ENCODE measurements around the gene CARD11.

DNA sequence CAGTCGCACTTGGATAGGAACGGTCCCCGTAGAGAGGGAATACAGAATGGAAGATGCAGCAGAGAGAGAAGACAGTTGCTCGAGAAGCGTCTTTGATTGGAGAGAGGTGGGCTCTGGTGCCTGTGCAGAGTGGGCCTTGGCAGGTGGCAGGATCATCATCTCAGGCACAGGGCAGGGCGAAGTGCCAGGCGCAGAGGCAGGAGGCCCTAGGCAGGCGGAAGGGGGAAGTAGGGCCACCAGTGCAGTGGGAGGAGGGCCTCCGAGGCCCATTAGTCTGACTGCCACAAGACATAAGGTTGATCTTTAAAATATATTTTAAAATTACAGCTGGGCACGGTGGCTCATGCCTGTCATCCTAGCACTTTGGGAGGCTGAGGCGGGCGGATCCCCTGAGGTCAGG is 10.1 kb downstream of the CARD11 start:
- TF ChIP-seq, protein P1, sequence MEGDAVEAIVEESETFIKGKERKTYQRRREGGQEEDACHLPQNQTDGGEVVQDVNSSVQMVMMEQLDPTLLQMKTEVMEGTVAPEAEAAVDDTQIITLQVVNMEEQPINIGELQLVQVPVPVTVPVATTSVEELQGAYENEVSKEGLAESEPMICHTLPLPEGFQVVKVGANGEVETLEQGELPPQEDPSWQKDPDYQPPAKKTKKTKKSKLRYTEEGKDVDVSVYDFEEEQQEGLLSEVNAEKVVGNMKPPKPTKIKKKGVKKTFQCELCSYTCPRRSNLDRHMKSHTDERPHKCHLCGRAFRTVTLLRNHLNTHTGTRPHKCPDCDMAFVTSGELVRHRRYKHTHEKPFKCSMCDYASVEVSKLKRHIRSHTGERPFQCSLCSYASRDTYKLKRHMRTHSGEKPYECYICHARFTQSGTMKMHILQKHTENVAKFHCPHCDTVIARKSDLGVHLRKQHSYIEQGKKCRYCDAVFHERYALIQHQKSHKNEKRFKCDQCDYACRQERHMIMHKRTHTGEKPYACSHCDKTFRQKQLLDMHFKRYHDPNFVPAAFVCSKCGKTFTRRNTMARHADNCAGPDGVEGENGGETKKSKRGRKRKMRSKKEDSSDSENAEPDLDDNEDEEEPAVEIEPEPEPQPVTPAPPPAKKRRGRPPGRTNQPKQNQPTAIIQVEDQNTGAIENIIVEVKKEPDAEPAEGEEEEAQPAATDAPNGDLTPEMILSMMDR (IDR thresholded peaks at IDR 0.05): no peak
- no peak for TF ChIP-seq TCF7L2 (IDR thresholded peaks at IDR 0.05; ENCODE audit: low read depth, low read length)
- no peak for TF ChIP-seq POLR2AphosphoS5 (IDR thresholded peaks at IDR 0.05; ENCODE audit: low read depth, low read length)
- TF ChIP-seq, protein P2, sequence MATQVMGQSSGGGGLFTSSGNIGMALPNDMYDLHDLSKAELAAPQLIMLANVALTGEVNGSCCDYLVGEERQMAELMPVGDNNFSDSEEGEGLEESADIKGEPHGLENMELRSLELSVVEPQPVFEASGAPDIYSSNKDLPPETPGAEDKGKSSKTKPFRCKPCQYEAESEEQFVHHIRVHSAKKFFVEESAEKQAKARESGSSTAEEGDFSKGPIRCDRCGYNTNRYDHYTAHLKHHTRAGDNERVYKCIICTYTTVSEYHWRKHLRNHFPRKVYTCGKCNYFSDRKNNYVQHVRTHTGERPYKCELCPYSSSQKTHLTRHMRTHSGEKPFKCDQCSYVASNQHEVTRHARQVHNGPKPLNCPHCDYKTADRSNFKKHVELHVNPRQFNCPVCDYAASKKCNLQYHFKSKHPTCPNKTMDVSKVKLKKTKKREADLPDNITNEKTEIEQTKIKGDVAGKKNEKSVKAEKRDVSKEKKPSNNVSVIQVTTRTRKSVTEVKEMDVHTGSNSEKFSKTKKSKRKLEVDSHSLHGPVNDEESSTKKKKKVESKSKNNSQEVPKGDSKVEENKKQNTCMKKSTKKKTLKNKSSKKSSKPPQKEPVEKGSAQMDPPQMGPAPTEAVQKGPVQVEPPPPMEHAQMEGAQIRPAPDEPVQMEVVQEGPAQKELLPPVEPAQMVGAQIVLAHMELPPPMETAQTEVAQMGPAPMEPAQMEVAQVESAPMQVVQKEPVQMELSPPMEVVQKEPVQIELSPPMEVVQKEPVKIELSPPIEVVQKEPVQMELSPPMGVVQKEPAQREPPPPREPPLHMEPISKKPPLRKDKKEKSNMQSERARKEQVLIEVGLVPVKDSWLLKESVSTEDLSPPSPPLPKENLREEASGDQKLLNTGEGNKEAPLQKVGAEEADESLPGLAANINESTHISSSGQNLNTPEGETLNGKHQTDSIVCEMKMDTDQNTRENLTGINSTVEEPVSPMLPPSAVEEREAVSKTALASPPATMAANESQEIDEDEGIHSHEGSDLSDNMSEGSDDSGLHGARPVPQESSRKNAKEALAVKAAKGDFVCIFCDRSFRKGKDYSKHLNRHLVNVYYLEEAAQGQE (IDR thresholded peaks at IDR 0.05; ENCODE audit: insufficient read depth in 1 of 2, low read depth in 2 of 2, low read length in 1 of 2): no peak
- no peak for TF ChIP-seq SIN3A (IDR thresholded peaks at IDR 0.05; ENCODE audit: borderline replicate concordance, insufficient read depth, low read depth, low read length)
